Stomach (tissue), 9 donors: ENCODE measurements around the gene PRDM16. TPM values are rescaled to one million over a fixed set of nuclear protein-coding genes. Genes with fewer than 3 reads are reported as not detected.
A peak's percentile ranks its signal among the peaks of the same experiment; 100 is the strongest.

Experiments
- DNase-seq, 2 donors: peaks; one replicate each; pipeline versions ENCODE4 v3.0.0 to v3.0.0-alpha.2; 2013 to 2019
- H3K27ac ChIP-seq, 5 donors: fragments of 200-600 bp in 4 of 5; sonication (generic) in 4 of 5; one replicate each; pipeline ENCODE4 v1.5.1; 2013 to 2019; ENCODE audit warnings: mild to moderate bottlenecking in 1 of 5, moderate library complexity in 1 of 5
- H3K27me3 ChIP-seq, 3 donors: fragments of 200-600 bp; sonication (generic); one replicate each; pipeline ENCODE4 v1.5.1; 2017 to 2019; ENCODE audit warnings: mixed run types in 1 of 3
- H3K36me3 ChIP-seq, 4 donors: fragments of 200-600 bp; sonication (generic); 1 replicate in 3 of 4; 2 replicates in 1 of 4; pipeline ENCODE4 v1.5.1; 2016 to 2019
- H3K4me1 ChIP-seq, 4 donors: fragments of 200-600 bp; sonication (generic); one replicate each; pipeline ENCODE4 v1.5.1; 2016 to 2019
- H3K4me3 ChIP-seq, 4 donors: fragments of 200-600 bp; sonication (generic) in 3 of 4; one replicate each; pipeline ENCODE4 v1.5.1; 2016 to 2019; ENCODE audit warnings: mild to moderate bottlenecking in 1 of 4
- H3K9me3 ChIP-seq, 4 donors: fragments of 200-600 bp; sonication (generic); one replicate each; pipeline ENCODE4 v1.5.1; 2016 to 2019
- CTCF ChIP-seq, 7 experiments: fragments of 450-650 bp in 4 of 7; fragments of 200-600 bp in 3 of 7; sonication (generic) in 3 of 7; IDR thresholded peaks; one replicate each; pipeline ENCODE4 v1.5.1; 2016 to 2019; ENCODE audit warnings: antibody characterized with exemption in 7 of 7, control low read depth in 2 of 7, mild to moderate bottlenecking in 1 of 7
- EP300 ChIP-seq: sonication (generic); formaldehyde crosslinking; IDR thresholded peaks from one replicate; pipeline ENCODE4 v1.6.1; 2017; ENCODE audit warnings: antibody characterized with exemption
- POLR2A ChIP-seq, 4 donors: fragments of 450-650 bp; IDR thresholded peaks; one replicate each; pipeline ENCODE4 v1.6.1; 2016; ENCODE audit warnings: antibody characterized with exemption in 4 of 4, control low read depth in 2 of 4, mild to moderate bottlenecking in 1 of 4, moderate library complexity in 1 of 4
- POLR2AphosphoS5 ChIP-seq, 3 donors: sonication (generic); formaldehyde crosslinking; IDR thresholded peaks; one replicate each; pipeline ENCODE4 v1.6.1; 2016; ENCODE audit warnings: antibody characterized with exemption in 3 of 3
- WGBS, 5 donors: extraction: QIAGEN DNeasy Blood & Tissue Kit in 3 of 5; methylation state at CpG; one replicate each; pipeline versions ENCODE4 v1.1.5 to v1.1.7; 2013 to 2018; 5-methylcytosine and 5-hydroxymethylcytosine counted together
- intact Hi-C: fragments of 100-400 bp; cut with DNase I; formaldehyde crosslinking; loops from one replicate; pipeline ENCODE4 v1.15.1; 2023; ENCODE audit warnings: low total_unique reads
- polyA plus RNA-seq, 3 donors: library from polyadenylated mRNA; stranded (reverse); fragments of 200-250 nt; gene quantifications; one replicate each; pipeline ENCODE4 v1.2.3, GENCODE V29; 2013
- total RNA-seq, 5 donors: library from RNA; depleted of rRNA; stranded (reverse); fragments of >200 nt; gene quantifications; one replicate each; pipeline versions ENCODE4 v1.1.0 to v1.2.3, GENCODE V29; 2014 to 2016
- donor health status: healthy with polysubstance abuse.
- donor health status: Bipolar disorder and iron deficiency.
- donor health status: healthy.

PRDM16 gene
- total and polyA plus RNA-seq, 8 donors, result 0.29 to 222 (median 15.8) TPM

- 89 to 99% (median 97%) methylated on average over 3 of the region's 3 CpGs for WGBS, 5 donors
- Histone ChIP-seq H3K9me3 (peaks cover 0 to 1% (median under 1%) of the 10 kb centered on the region in 4 donors), H3K4me3 (no peak overlapping the region), H3K4me1 (peaks cover 74 to 87% (median 78%) of the 10 kb centered on the region in 4 donors), H3K36me3 (no peaks in the 10 kb centered on the region), H3K27ac (peak overlapping the region; percentile 78 to 94 (median 87)), H3K27me3 (peaks cover 0 to 11% (median 0%) of the 10 kb centered on the region in 3 donors)
- TF ChIP-seq POLR2A (IDR thresholded peaks at IDR 0.05) (no peak), POLR2AphosphoS5 (IDR thresholded peaks at IDR 0.05) (no peak), CTCF (IDR thresholded peaks at IDR 0.05) (no peak), EP300 (no peak)
- intact Hi-C loops, result no loop called here
- no peak for DNase-seq
These were observed 280.9 kb downstream of the PRDM16 start for GRCh38 chr1:3349968-3350299.

GRCh38 chr1:3350506-3351261 is 281.7 kb downstream of the PRDM16 start:
- Histone ChIP-seq H3K27ac (peak overlapping the region; percentile 65 to 94 (median 87)), H3K9me3 (no peaks in the 10 kb centered on the region), H3K4me3 (no peak overlapping the region), H3K27me3 (peaks cover 0 to 13% (median 0%) of the 10 kb centered on the region in 3 donors), H3K4me1 (peaks cover 78 to 94% (median 82%) of the 10 kb centered on the region in 4 donors), H3K36me3 (no peaks in the 10 kb centered on the region)
- WGBS, 5 donors, result 30 to 45% (median 42%) methylated on average over 11 to 20 of the region's 20 CpGs
- TF ChIP-seq EP300 (no peak), POLR2AphosphoS5 (IDR thresholded peaks at IDR 0.05) (peak in 1 of 3 donors; percentile 8)
- intact Hi-C loops, result no loop called here
- peak; percentile 69 to 78 for DNase-seq

- Histone ChIP-seq H3K9me3 (no peaks in the 10 kb centered on the region), H3K4me1 (peaks cover 78 to 100% (median 87%) of the 10 kb centered on the region in 4 donors), H3K4me3 (peak overlapping the region; percentile 2 to 24 (median 14)), H3K27me3 (peaks cover 0 to 13% (median 0%) of the 10 kb centered on the region in 3 donors), H3K36me3 (no peaks in the 10 kb centered on the region), H3K27ac (peak overlapping the region; percentile 60 to 94 (median 87))
- intact Hi-C loops, result no loop called here
- 47 to 66% (median 50%) methylated on average over 8 to 11 of the region's 11 CpGs for WGBS, 5 donors
- TF ChIP-seq POLR2A (IDR thresholded peaks at IDR 0.05), result no peak
- TF ChIP-seq EP300, result no peak
- no peak for TF ChIP-seq POLR2AphosphoS5 (IDR thresholded peaks at IDR 0.05)
- TF ChIP-seq CTCF (IDR thresholded peaks at IDR 0.05), result no peak
- DNase-seq, result peak in 1 of 2 donors; percentile 55
These were observed 282.7 kb downstream of the PRDM16 start for GRCh38 chr1:3351449-3352298.

- Histone ChIP-seq H3K4me3 (peak overlapping the region; percentile 2 to 24 (median 14)), H3K36me3 (no peaks in the 10 kb centered on the region), H3K27ac (peak overlapping the region; percentile 60 to 94 (median 87)), H3K9me3 (no peaks in the 10 kb centered on the region), H3K4me1 (peaks cover 76 to 98% (median 83%) of the 10 kb centered on the region in 4 donors), H3K27me3 (peaks cover 0 to 13% (median 0%) of the 10 kb centered on the region in 3 donors)
- peak in 1 of 2 donors; percentile 91 for DNase-seq
- TF ChIP-seq POLR2AphosphoS5 (IDR thresholded peaks at IDR 0.05), result peak; percentile 48 to 99 (median 88)
- TF ChIP-seq EP300, result peak; percentile 87
- no peak for TF ChIP-seq CTCF (IDR thresholded peaks at IDR 0.05)
- intact Hi-C loops, result no loop called here
- 28 to 59% (median 50%) methylated on average over 26 to 30 of the region's 30 CpGs for WGBS, 5 donors
These were observed 283.4 kb downstream of the PRDM16 start for GRCh38 chr1:3352299-3352951.
